ENCODE measurements around the gene ARHGAP11B. TPM values are rescaled to one million over a fixed set of nuclear protein-coding genes. Genes with fewer than 3 reads are reported as not detected.
"Not testable (repeated sequence)": the region's sequence is repeated elsewhere in the genome, so short reads cannot be mapped to it uniquely, and the experiment has no call there.

The ARHGAP11B gene

DNA sequence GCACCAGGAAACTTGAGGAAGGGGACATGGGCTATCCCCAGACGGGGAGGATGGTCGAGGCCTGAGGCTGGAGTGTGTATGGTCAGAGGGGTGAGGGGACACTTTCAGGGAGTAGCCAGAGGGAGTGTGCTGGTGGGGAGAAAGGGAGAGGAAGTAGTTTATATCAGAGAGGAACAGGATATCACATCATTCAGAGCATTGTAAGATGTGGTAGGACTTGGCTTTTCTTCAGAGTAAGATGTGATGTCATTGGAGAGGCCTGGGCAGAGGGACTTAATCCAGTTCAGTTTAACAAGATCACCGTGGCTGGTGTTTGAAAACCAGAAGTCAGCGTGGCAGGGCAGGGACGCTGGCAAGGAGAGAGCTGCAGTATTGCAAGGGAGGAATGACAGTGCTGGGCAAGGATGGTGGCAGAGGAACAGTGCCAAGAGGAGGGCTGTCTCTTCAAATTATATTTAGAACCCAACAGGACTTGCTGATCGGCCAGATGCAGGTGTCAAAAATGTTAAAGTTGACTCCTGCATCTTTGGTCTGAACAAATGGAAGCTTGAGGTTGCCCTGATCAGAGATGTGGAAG is 59.9 kb downstream of the ARHGAP11B start:
- H3K9me3 Mint-ChIP-seq; H3K36me3 Mint-ChIP-seq (ENCODE audit: low read depth); H3K27ac Mint-ChIP-seq (ENCODE audit: unreplicated experiment); DNase-seq (ENCODE audit: low read depth, low spot score); H3K4me3 Mint-ChIP-seq; H3K27me3 Mint-ChIP-seq (ENCODE audit: low read depth); H3K4me1 Mint-ChIP-seq: not testable (repeated sequence)

- not testable (repeated sequence) for H3K4me1 Mint-ChIP-seq; H3K36me3 Mint-ChIP-seq (ENCODE audit: low read depth); H3K9me3 Mint-ChIP-seq; H3K27me3 Mint-ChIP-seq (ENCODE audit: low read depth); H3K27ac Mint-ChIP-seq (ENCODE audit: unreplicated experiment); DNase-seq (ENCODE audit: low read depth, low spot score); H3K4me3 Mint-ChIP-seq
Observed at GRCh38 chr15:30686651-30687050, 60.7 kb downstream of the ARHGAP11B start.

Other genes starting within 250 kb of the ARHGAP11B start
- gene CHRFAM7A, start 232.6 kb upstream of the ARHGAP11B start, total RNA-seq: 8.7 and 12.7 TPM in 2 replicates
- 0.58 and 0.82 TPM in 2 replicates for gene GOLGA8R, start 211.9 kb upstream of the ARHGAP11B start, total RNA-seq
- gene GOLGA8Q, start 74.1 kb upstream of the ARHGAP11B start, total RNA-seq: not detected in 2 replicates
- gene GOLGA8H, start 22.1 kb upstream of the ARHGAP11B start, total RNA-seq: 2.1 and 2.4 TPM in 2 replicates

All from neural crest cell (in vitro differentiated cells).